GM23338 (cell line): Measurements from ENCODE around the gene CTAGE1.

ENCODE experiments used
- CREB1 ChIP-seq: fragments of 250-450 bp; sonication (Bioruptor Pico); IDR thresholded peaks from 2 replicates; pipeline ENCODE4 v1.5.0; 2020; ENCODE audit warnings: low read depth, mild to moderate bottlenecking, moderate library complexity
- CTCF ChIP-seq, 2 experiments: fragments of 200-600 bp in 1 of 2; sonication (generic) in 1 of 2; conservative IDR thresholded peaks; 2 replicates each; pipeline versions ENCODE4 v1.5.1 to v1.6.1; 2016 to 2017; ENCODE audit warnings: antibody characterized with exemption in 2 of 2, low read depth in 2 of 2, mild to moderate bottlenecking in 2 of 2, moderate library complexity in 1 of 2
- EZH2 ChIP-seq: fragments of 200-600 bp; sonication (generic); IDR thresholded peaks from one replicate; pipeline ENCODE4 v1.8.0; 2017; ENCODE audit warnings: antibody characterized with exemption, mild to moderate bottlenecking, low read depth; ENCODE audit not compliant: unreplicated experiment
- EZH2phosphoT487 ChIP-seq: fragments of 200-600 bp; sonication (generic); IDR thresholded peaks from one replicate; pipeline ENCODE4 v1.8.1; 2018; ENCODE audit warnings: antibody characterized with exemption; ENCODE audit not compliant: unreplicated experiment
- JUNB ChIP-seq: IDR thresholded peaks from one replicate; pipeline ENCODE4 v1.6.1; 2016; ENCODE audit warnings: antibody characterized with exemption; ENCODE audit not compliant: unreplicated experiment
- NANOG ChIP-seq: IDR thresholded peaks from 2 replicates; pipeline ENCODE4 v1.6.1; 2016; ENCODE audit warnings: antibody characterized with exemption, borderline replicate concordance
- POLR2AphosphoS5 ChIP-seq: IDR thresholded peaks from 2 replicates; pipeline ENCODE4 v1.6.1; 2016; ENCODE audit warnings: antibody characterized with exemption, low read depth
- REST ChIP-seq: IDR thresholded peaks from one replicate; pipeline ENCODE4 v1.6.1; 2018; ENCODE audit warnings: antibody characterized with exemption; ENCODE audit not compliant: unreplicated experiment
- STAT1 ChIP-seq: IDR thresholded peaks from one replicate; pipeline ENCODE4 v1.6.1; 2016; ENCODE audit warnings: antibody characterized with exemption; ENCODE audit not compliant: unreplicated experiment
- ZNF114 ChIP-seq: fragments of 250-450 bp; sonication (Bioruptor Pico); IDR thresholded peaks from 2 replicates; pipeline ENCODE4 v1.5.0; 2020; ENCODE audit warnings: mild to moderate bottlenecking, moderate library complexity
- ZNF331 ChIP-seq: fragments of 250-450 bp; sonication (Bioruptor Pico); IDR thresholded peaks from 2 replicates; pipeline ENCODE4 v1.5.0; 2020; ENCODE audit warnings: low read depth, mild to moderate bottlenecking, moderate library complexity
- ZNF462 ChIP-seq: fragments of 250-450 bp; sonication (Bioruptor Pico); IDR thresholded peaks from 2 replicates; pipeline ENCODE4 v1.5.0; 2020; ENCODE audit warnings: mild to moderate bottlenecking, moderate library complexity

- TF ChIP-seq REST = no peak
- no peak for TF ChIP-seq CTCF (conservative IDR thresholded peaks at IDR 0.05; ENCODE audit: low read depth in 2 of 2)
- TF ChIP-seq EZH2 = no peak
- no peak for TF ChIP-seq ZNF114 (CRISPR knock-in tag)
- no peak for TF ChIP-seq EZH2phosphoT487
- no peak for TF ChIP-seq POLR2AphosphoS5
- no peak for TF ChIP-seq CREB1 (CRISPR knock-in tag)
- no peak for TF ChIP-seq ZNF331
- TF ChIP-seq JUNB = no peak
- no peak for TF ChIP-seq ZNF462 (CRISPR knock-in tag)
- no peak for TF ChIP-seq NANOG
- no peak for TF ChIP-seq STAT1
These were observed 29.2 kb upstream of the CTAGE1 start for GRCh38 chr18:22446911-22447310.
